ENCODE measurements around the gene PLET1.

GRCh38 chr11:112229159-112229558, 31.5 kb downstream of the PLET1 start:
- TF ChIP-seq, protein P1, sequence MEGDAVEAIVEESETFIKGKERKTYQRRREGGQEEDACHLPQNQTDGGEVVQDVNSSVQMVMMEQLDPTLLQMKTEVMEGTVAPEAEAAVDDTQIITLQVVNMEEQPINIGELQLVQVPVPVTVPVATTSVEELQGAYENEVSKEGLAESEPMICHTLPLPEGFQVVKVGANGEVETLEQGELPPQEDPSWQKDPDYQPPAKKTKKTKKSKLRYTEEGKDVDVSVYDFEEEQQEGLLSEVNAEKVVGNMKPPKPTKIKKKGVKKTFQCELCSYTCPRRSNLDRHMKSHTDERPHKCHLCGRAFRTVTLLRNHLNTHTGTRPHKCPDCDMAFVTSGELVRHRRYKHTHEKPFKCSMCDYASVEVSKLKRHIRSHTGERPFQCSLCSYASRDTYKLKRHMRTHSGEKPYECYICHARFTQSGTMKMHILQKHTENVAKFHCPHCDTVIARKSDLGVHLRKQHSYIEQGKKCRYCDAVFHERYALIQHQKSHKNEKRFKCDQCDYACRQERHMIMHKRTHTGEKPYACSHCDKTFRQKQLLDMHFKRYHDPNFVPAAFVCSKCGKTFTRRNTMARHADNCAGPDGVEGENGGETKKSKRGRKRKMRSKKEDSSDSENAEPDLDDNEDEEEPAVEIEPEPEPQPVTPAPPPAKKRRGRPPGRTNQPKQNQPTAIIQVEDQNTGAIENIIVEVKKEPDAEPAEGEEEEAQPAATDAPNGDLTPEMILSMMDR (IDR thresholded peaks at IDR 0.05): no peak
- no peak for TF ChIP-seq EZH2 (IDR thresholded peaks at IDR 0.05; ENCODE audit: borderline replicate concordance, insufficient read depth, low read depth, low read length, poor library complexity, severe bottlenecking)

All from B cell (primary cell).